GM18520 (cell line): ENCODE measurements around the gene GMIP.
"Not testable (repeated sequence)": the region's sequence is repeated elsewhere in the genome, so short reads cannot be mapped to it uniquely, and the experiment has no call there.

ENCODE experiments used
- ATAC-seq: cut with Tn5 transposase; IDR thresholded peaks from one replicate; pipeline ENCODE4 v1.9.1; 2021; ENCODE audit not compliant: unreplicated experiment

GMIP gene

DNA sequence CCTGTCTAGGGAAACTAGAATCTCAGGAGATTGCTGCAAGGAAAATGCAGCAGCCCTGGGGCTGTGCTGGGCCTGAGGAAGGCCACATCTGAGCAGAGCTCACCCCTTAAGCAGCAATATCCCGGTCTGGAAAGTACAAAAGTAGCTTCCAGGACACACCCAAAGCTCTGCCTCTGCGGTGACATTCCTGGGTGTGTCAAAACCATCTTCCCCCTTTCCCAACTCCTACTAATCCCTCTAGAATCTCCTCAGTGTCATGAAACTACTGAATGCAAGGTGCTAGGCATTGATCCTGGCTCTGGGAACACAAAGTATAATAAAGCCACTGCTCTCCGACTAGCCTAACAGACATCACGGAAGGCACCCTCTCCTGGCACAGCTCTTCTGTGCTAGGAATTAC, 30.0 kb downstream of the GMIP start:
- no peak for ATAC-seq

DNA sequence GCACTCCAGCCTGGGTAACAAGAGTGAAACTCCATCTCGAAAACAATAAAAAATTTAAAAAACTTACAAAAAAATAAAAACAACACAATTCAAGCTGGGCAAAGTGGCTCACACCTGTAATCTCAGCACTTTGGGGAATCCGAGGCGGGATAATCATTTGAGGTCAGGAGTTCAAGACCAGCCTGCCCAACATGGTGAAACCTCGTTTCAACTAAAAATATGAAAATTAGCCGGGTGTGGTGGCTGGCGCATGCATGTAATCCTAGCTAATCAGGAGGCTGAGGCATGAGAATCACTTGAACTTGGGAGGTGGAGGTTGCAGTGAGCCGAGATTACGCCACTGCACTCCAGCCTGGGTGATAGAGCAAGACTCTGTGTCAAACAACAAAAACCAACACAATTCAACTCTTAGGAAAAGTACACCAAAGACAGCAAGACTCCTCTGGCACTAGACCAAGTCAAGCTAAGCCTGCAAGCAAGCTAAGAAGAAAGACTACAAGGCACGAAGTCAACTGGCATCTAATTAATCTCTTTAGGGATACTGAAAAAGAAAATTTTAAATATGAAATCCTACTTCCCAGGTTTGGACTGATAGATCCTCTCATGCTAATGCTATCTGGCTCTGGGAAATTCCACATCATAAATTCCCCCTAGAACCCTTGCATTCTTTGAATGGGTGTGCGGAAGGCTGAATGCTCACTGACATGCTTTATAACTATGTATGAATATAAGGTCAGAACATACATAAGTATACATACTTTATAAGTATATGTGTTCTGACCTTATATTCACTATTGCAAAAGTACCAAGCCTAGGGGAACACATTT, 32.9 kb downstream of the GMIP start:
- no peak for ATAC-seq

- ATAC-seq = not testable (repeated sequence)
Measured at GRCh38 chr19:19606686-19607085, 36.8 kb downstream of the GMIP start.

DNA sequence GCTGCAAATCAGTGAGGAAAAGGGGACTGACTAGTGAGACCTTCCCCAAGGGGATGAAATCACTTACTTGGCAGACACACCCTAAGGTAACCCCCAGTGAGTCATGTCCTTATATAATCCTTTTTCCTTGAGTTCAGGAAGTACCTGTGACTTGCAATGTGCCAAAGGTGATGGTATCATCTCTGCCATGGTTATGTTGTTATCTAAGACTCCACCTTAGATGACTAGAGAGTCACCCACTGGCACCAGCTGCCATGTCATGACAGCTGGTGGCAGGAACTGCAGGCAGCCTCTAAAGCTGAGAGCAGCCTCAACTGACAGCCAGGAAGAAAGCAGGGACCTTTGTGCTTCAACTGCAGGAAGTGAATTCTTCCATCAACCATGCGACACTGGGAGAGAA, 37.4 kb downstream of the GMIP start:
- ATAC-seq = no peak

DNA sequence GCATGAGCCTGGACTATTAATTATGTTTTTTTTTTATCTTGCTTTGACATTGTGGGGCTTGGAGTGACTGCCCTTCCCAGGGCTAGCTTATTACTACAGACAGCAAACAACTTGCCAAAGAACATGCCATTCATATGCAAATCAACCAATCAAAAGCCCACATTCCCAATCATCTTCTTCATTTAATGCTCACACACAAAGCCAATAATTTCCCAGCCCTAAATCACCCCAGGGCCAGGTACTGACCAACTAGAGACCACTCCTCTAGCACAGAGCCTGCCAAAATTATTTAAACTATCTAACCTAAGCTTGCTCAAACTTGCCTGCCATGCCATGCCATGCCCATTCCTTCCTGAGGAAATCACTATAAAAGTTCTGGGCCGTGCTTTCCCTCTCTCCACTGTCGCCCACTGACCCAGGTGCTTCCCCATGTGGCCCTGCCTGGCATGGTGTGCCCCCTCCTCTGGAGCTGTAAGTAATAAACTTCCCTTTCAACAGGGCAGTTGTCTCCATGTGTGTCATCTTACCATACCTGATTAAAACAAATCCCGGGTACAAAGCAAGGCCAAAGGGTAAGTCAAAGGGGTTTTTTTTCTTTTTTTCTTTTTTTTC, 40.6 kb downstream of the GMIP start:
- ATAC-seq = no peak

DNA sequence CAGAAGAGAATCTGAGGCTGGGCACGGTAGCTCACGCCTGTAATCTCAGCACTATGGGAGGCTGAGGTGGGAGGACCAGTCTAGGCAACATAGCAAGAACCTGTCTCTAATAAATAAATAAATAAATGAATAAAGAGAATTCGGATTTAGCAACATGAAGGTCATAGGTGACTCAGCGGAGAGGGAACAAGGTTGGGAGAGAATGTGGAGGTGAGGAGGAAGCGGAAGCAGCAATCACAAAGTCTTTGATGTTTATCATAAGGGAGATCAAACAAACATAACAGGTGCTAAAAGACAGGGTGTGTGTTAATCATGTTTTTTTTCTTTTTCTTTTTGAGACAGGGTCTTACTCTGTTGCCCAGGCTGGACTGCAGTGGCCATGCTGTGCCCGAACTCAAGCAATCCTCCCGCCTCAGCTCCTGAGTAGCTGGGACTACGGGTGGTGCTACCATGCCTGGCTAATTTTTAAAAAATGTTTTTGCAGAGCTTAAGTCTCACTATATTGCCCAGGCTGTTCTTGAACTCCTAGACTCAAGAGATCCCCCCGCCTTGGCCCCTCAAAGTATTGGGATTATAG, 41.2 kb downstream of the GMIP start:
- no peak for ATAC-seq

- ATAC-seq = no peak
Measured at GRCh38 chr19:19600793-19601330, 42.6 kb downstream of the GMIP start.

GRCh38 chr19:19598728-19599451, 44.6 kb downstream of the GMIP start:
- ATAC-seq = not testable (repeated sequence)

GRCh38 chr19:19597809-19598306, 45.6 kb downstream of the GMIP start:
- peak; percentile 58 for ATAC-seq

DNA sequence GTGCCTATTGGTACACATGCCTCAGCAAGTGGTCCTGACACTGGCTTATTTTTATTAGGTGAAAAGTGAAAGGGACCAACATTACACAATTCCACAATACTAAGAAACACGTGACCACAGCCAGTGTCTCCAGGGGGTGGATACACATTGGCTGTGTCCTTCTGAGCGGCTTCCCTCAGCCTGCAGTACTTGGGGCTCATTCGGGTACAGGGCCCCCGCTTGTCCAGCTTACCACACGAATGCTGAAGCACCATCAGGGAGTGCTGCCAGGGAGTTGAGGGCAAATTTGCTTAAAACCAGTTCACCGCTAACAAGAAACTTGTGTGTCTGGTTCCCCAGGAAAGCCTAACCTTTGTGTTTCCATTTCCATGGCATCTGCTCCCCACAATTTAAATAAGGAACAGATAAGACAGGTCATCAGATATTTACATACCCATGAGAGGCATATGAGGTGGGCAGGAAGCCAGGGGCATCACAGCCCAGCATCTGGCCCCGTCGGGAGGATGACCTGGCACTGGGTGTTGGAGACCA, 48.2 kb downstream of the GMIP start:
- no peak for ATAC-seq

- no peak for ATAC-seq
Measured at GRCh38 chr19:19594381-19594780, 49.1 kb downstream of the GMIP start.

GRCh38 chr19:19592690-19593089, 50.8 kb downstream of the GMIP start:
- no peak for ATAC-seq

GRCh38 chr19:19591133-19591825, 52.2 kb downstream of the GMIP start:
- peak; percentile 80 for ATAC-seq

DNA sequence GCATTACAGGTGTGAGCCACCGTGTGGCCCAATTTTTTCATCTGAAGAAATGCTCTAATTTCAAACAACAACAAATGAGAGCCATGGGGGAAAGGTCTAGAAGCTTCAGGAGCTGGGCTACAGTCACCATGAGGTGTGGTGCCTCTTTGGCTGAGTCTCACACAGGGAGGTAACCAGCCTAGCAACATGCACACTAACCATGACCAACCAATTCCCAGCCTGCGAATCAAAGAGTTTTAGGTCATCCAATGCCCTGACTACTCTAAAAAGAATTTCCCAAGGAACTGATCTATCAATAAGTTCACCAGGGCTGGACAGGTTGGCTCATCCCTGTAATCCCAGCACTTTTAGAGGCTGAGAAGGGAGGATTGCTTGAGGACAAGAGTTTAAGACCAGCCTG, 54.9 kb downstream of the GMIP start:
- ATAC-seq = no peak

DNA sequence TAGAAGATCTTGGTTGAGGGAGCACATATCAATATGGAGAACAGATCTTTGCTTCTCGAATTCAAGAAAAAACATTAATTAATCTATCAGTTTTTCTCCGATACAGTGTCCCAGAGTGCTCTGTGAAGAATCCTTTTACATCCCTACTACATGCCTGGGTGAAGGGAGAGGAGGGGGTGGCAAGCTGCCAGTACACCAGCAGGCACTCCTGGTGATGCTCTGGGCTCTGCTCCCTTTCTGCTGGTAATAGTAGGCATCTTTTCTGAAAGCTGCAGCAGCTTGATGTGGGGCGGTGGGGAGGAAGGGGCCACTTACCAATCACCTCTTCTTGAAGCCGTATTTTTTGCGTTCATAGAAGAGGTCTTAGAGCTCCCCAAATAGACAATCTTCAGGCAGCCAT, 55.7 kb downstream of the GMIP start:
- ATAC-seq = no peak

DNA sequence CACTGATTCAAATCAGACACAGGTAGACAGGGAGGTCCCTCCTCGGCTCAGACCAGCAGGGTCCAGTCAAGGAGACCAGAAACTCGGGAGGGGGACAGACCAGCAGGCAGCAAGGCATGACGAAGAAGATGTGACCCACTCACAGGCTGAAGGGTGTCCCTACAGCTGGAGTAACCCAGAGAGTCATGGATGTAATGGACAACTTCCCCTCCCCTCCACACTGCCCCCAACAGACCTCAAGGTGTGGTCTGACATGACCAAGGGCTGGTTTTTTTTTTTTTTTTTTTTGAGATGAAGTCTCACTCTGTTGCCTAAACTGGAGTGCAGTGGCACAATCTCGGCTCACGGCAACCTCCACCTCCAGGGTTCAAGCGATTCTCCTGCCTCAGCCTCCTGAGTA, 59.1 kb downstream of the GMIP start:
- ATAC-seq = no peak

DNA sequence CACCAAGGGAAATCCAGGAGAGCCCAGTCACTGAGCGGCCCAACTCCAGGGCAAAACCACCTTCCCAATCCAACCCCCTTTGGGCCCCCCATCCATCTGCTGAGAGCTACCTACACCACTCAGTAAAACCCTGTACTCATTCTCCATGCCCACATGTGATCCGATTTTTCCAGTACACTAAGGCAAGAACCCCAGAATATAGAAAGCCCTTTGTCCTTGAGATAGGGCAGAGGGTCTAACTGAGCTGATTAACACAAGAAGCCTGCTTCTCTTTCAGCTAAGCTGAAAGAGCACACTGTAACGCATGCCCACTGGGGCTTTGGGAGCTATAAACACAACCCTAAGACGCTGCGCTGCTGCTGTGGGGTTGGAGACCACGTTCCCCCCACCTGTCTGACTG, 61.0 kb downstream of the GMIP start:
- no peak for ATAC-seq

GRCh38 chr19:19581391-19581790, 62.1 kb downstream of the GMIP start:
- ATAC-seq = no peak

GRCh38 chr19:19580418-19580817, 63.0 kb downstream of the GMIP start:
- no peak for ATAC-seq
